Suppressor macrophage (primary cell): Measurements from ENCODE around the gene TTF1.
A peak's percentile ranks its signal among the peaks of the same experiment; 100 is the strongest.
"Not testable (repeated sequence)": the region's sequence is repeated elsewhere in the genome, so short reads cannot be mapped to it uniquely, and the experiment has no call there.

Experiments
- DNase-seq, 4 experiments: peaks; one replicate each; pipeline ENCODE4 v3.0.0-alpha.2; 2020 to 2022

The TTF1 gene

DNA sequence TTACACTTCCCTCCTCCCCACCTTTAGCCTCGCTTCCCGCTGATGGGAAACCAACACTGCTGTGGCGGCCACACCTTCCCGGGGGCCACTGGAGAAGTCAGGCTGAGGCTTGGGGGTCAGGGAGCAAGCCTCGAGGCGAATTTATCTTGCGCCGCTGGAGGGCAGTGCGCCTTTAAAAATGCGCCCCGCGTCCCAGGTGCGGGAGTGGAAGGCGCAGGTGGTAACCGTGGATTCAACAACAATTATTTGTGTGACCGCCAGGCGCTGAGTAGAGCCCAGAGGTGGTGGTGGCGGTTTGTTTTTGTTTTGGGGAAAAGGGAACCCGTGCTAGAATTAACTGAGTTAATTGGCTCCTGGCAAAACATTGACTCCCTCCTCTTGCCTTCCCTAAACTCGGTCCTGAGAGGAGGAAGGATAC is 4.5 kb upstream of the TTF1 start:
- peak; percentile 23 to 54 (median 32) for DNase-seq

GRCh38 chr9:132410642-132411041 is 4.0 kb upstream of the TTF1 start:
- DNase-seq, result peak in 1 of 4 experiments; percentile 7

- peak; percentile 32 to 66 (median 53) for DNase-seq
Measured at GRCh38 chr9:132409828-132410528, 3.3 kb upstream of the TTF1 start, which contains the start of gene CFAP77. CFAP77 (plus strand) TSS chr9:132410211; CDS start chr9:132410272, 61 bp downstream.

DNA sequence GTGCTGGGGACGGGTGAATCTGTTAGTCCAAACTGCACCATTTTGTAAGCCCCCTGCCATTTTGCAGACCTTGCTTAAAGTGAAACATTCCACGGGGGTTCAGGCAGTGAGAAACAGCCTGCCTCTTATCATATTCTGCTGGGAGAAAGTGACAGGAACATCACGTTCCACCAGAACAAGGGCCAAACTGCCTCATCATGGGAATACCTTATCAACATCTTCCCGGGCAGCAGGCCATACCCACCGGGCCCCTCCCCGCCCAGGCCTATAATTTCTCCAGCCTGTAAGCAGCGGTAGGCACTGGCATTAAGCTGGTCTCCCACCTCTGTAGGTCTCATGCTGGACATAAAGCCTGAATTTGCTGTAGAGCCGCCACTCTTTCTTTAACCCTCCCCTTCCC is 1.9 kb upstream of the TTF1 start:
- no peak for DNase-seq

GRCh38 chr9:132407196-132407595 is 556 bp upstream of the TTF1 start:
- DNase-seq, result no peak

DNA sequence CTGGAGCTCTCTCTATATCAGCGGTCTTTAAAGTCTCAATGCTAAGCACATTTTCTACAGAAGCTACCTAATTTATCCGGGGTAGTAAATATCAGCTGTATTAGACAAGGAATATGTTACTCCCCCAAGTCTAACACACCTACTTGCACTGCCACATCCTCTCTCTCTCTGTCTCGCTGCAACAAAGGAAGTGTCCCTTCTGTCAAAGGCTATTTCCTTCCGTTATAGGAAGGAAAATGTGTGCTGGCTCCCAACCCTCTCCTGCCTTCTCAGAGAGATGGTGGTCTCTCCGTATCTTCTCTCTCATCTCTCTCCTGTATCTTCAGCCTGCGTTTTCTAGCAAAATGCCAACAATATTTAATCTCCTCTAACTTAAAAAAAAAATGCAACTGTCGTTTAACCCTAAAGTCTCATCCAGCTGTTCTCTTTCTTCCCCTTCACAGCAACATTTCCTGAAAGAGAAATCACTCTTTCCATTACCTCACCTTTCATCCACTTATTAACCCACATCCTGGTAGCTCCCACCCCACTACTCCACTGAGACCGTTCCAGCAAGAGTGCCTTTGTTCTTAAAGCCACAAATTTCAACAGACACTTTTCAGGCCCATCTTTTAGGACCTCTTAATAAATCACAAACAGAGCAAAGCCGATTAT is 2.3 kb downstream of the TTF1 start:
- no peak for DNase-seq

DNA sequence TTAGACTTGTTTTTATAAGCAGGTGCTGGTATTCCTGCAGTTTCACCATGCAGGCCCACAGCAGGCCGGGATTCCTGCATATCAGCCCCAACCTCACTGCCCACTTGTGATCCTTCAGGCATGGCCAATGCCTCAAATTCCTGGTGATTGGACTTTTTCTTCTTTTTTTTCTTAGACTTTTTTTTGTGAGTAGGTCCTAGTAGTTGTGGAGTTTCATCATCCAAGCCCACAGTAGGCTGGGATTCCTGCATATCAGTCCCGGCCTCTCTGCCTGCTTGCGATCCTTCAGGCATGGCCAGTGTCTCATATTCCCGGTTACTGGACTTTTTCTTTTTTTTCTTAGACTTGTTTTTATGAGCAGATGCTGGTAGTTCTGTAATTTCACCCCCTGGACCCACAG is 4.8 kb downstream of the TTF1 start:
- no peak for DNase-seq

DNA sequence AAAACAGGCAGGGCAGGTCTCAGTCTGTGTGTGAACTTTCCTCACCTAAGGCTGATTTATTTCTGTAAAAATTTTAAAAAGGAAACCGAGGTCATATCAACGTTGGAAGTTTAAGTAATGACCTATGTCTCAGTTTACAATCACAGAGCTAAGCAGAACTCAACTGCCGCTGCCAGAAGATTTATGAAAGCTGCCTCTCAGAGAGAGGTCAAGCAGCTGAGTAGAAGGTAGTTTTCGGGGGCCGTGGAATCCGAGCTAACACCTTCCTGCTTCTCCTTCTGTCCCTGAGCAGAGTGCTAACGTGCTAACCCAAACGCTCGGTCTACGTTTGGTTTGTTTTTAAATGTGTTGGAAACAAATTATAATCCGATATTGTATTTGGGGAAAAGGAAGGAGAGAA is 11.1 kb downstream of the TTF1 start:
- no peak for DNase-seq

DNA sequence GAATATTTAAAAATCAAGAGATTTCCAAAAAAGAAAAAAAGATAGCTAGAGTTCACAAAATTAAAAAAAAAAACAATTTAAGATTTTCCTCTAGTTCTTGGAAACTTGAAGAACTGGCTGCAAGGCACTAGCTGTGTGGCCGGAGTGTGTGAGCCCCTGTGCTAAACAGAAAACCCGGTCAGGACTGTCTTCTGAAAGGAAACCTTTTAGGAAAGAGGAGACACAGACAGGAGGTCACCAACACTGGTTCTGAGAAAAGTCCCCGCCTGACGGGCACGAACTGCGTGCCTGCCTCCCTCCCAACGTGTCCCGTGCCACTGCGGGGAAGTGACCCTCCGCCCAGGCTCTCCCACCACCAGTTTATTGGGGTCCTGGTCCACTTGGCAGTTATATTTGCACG is 15.2 kb downstream of the TTF1 start:
- DNase-seq, result no peak

DNA sequence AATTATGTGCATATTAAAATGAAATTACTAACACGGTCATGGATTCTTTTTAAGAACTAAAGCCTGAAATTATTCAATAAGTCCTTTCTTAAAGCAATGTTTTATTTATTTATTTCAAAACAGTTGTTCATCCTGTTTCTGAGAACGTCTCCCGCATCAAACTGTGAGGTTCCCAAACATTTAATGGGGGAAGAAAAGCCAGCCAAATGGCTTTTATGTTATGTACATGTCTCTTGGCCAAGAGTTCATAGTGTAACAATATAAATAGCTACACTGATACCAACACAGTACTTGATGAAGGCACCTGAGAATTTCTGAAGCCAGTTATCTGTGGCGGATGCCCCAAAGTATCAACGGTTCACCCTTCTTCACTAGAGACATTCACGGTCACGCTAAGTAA is 15.7 kb downstream of the TTF1 start:
- no peak for DNase-seq

- DNase-seq, result no peak
Measured at GRCh38 chr9:132387133-132387532, 19.5 kb downstream of the TTF1 start.

GRCh38 chr9:132384376-132384775 is 22.3 kb downstream of the TTF1 start:
- DNase-seq, result no peak

GRCh38 chr9:132383462-132383883 is 23.2 kb downstream of the TTF1 start:
- DNase-seq, result peak in 1 of 4 experiments; percentile 18

- DNase-seq, result peak in 3 of 4 experiments; percentile 20 to 73 (median 71)
Measured at GRCh38 chr9:132381966-132382541, 24.6 kb downstream of the TTF1 start.

GRCh38 chr9:132378416-132378815 is 28.2 kb downstream of the TTF1 start:
- DNase-seq, result not testable (repeated sequence)

DNA sequence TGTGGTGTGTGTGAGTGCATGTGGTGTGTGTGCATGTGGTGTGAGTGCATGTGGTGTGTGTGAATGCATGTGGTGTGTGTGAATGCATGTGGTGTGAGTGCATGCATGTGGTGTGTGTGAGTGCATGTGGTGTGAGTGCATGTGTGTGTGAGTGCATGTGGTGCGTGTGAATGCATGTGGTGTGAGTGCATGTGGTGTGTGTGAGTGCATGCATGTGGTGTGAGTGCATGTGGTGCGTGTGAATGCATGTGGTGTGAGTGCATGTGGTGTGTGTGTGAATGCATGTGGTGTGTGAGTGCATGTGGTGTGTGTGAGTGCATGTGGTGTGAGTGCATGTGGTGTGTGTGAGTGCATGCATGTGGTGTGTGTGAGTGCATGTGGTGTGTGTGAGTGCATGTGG is 28.9 kb downstream of the TTF1 start:
- DNase-seq, result not testable (repeated sequence)

DNA sequence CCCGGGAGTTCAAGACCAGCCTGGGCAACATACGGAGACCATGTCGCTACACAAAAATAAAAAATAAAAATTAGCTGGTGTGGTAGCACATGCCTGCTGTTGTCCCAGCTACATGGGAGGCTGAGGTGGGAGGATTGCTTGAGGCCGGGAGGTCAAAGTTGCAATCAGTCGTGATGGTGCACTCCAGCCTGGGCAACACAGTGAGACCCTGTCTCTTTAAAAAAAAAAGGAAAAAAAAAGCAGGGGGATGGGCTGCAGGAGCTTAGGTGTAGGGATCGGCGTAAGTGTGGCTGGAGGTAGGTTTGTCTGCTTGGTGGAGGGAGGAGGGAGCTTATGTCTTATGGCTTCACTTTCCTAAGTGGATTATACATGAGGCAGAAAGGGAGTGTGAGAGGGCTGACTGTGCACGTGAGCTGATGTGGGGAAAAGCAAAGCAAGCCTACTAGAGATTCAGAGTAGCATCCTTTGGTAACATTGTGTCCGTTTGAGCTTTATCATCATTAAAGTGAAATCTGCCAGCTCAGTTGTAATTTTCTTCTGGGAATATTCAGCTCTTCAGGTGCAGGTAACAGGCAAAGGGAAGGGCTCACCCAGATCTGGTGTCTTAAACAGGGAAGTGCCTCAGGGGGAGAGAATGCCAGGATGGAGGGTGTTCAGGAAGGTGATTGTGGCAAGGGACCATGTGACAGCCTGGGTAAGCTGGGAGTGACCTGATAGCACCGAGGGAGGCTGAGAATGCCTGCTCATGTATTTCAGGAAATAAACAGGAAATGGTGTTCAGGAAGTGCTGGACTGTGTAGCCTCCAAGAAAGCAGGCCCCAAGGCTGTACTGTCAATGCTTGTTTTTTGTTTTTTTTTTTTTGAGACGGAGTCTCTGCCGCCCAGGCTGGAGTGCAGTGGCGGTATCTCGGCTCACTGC is 34.2 kb downstream of the TTF1 start:
- DNase-seq, result peak; percentile 86 to 94 (median 91)

- DNase-seq, result peak in 3 of 4 experiments; percentile 34 to 43 (median 36)
Measured at GRCh38 chr9:132370592-132370991, 36.0 kb downstream of the TTF1 start.

DNA sequence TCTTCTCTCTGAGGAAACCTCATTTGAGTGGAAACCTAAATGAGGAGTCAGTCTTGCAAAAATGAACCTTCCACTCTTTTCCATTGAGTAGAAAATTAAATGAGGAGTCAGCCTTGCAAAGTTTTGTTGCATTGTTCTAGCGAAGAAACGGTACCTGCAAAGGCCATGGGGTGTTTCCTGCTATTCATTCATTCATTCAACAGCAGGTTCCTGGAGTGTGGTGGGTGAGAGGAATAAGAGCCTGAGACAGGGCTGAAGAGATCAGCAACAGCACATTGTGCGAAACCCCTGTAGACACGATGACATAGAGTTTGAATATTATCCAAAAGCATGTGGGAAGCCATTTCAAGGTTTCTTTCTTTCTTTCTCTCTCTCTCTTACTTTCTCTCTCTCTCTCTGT is 37.2 kb downstream of the TTF1 start:
- DNase-seq, result no peak

GRCh38 chr9:132367613-132368313 is 38.9 kb downstream of the TTF1 start:
- no peak for DNase-seq

DNA sequence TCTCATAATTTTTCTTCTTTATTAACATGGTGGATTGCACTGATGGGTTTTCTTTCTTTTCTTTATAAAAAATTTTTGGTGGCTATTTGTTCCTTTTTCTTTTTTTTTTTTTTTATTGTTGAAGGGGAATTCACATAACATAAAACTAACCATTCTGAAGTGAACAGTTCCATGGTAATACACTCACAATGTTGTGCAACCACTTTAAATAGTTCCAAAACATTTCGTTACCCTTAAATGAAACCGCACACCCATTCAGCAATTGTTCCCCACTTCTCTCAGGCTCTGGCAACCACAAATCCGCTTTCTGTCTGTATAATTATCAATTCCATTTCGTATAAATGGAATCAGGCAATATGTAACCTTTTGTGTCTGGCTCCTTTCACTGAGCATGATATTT is 40.2 kb downstream of the TTF1 start:
- DNase-seq, result peak; percentile 17 to 59 (median 44)

DNA sequence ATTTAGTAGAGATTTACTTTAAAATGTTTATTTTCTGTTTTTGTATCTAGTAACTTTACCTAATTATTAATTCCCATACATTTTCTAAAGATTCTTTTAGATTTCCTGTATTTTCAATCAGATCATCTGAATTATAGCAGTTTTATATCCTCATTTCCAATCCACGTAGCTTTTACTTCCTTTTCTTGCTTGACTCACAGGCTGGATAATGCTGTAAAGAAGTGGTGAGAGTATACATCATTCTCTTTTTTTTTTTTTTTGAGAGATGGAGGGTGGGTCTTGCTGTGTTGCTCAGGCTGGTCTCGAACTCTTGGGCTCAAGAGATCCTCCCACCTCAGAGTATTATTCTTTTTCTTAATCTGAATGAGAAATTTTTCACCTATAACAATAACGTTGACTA is 40.7 kb downstream of the TTF1 start:
- peak in 2 of 4 experiments; percentile 57 to 64 for DNase-seq
